ENCODE measurements around the gene ZNF503.

DNA sequence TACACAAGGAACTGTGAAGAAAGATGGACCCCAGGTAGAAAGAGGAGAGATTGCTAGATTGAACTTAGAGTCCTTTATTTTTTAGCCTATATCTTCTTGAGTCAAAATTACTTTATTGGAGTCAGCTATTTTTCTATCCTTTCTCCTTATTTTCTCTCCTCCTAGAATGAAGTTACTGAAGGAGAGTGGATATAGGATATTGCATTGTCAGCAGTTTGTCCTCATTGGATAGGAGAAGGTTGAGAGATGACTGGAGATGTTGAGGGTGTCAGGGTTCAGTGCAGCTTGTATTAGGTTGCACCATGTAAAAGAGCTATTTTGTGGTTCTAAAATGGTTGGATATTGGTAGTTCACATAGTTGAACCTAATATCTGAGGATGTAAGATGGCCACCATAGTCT lies 35.3 kb upstream of the ZNF503 start:
- TF ChIP-seq CTCF (IDR thresholded peaks at IDR 0.05): no peak
- TF ChIP-seq POLR2A (IDR thresholded peaks at IDR 0.05): no peak

All from body of pancreas (tissue), 4 donors.